ENCODE measurements around the gene COL24A1. TPM values are rescaled to one million over a fixed set of nuclear protein-coding genes. Genes with fewer than 3 reads are reported as not detected.

Gene COL24A1
- total and polyA plus RNA-seq, 2 of the 8 experiments (the other 6 are each of a cell fraction or from before 2014, with no cell fraction given) = 0.23 to 1.1 TPM

DNA sequence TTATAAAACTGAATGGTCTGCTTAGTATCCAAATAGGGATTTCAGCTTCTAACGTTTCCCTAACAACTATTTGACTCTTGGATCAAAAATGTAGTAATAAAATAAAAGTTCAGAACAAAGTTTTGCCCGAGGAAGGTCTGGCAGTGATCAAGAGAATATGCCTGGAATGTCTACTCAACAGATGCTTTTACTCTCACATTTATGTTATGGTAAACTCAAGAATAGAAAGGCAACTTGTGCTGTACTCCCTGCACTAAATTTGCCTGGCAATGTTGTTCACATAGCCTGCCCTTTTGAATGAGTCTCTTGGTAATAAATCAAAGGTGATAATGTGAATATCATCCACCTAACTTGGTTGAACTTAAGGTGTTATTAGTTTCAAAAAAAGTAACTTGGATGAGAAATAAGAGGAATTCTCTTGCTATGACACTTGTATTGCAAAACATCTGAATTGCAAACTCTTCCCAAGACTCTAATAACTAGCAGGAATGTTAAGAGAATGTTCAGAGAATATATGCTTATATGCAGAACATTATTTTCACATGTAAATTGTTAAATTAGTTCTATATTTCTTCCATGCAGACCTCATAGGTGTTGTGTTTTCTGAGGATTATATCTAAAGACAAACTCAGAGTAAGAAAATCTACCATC lies 215.8 kb downstream of the COL24A1 start (continued):
- TF ChIP-seq GTF2F1 (IDR thresholded peaks at IDR 0.05; ENCODE audit: borderline replicate concordance, low read depth, low read length) = no peak
- TF ChIP-seq NRF1 (IDR thresholded peaks at IDR 0.05; ENCODE audit: low read depth, low read length) = no peak
- no peak for TF ChIP-seq POLR2A (IDR thresholded peaks at IDR 0.05; ENCODE audit: control extremely low read depth in 1 of 2, low read depth in 2 of 2, low read length in 2 of 2)
- no peak for TF ChIP-seq HDAC2 (IDR thresholded peaks at IDR 0.05; ENCODE audit: borderline replicate concordance in 1 of 2, low read depth in 2 of 2, low read length in 2 of 2)
- no peak for TF ChIP-seq CHD7 (IDR thresholded peaks at IDR 0.05; ENCODE audit: insufficient replicate concordance, low read length)
- TF ChIP-seq JUND (IDR thresholded peaks at IDR 0.05; ENCODE audit: low read length) = no peak
- no peak for TF ChIP-seq RAD21 (IDR thresholded peaks at IDR 0.05 in 1 of 2, conservative IDR thresholded peaks at IDR 0.05 in 1 of 2; ENCODE audit: low read depth in 2 of 2, low read length in 2 of 2)

All from H1 (cell line).